Prostate gland (tissue), 2 donors: ENCODE data around the gene NOS1AP. TPM values are rescaled to one million over a fixed set of nuclear protein-coding genes. Genes with fewer than 3 reads are reported as not detected.

Source experiments
- DNase-seq: peaks from one replicate; pipeline ENCODE4 v3.0.0-alpha.2; 2019; ENCODE audit warnings: low spot score
- H3K27ac ChIP-seq, 2 donors: fragments of 200-600 bp; sonication (generic); 2 replicates each; pipeline ENCODE4 v1.5.1; 2017 to 2019
- H3K27me3 ChIP-seq: fragments of 200-600 bp; sonication (generic); replicated peaks from 2 replicates; pipeline ENCODE4 v1.5.1; 2019; ENCODE audit not compliant: insufficient read depth
- H3K36me3 ChIP-seq, 2 donors: fragments of 200-600 bp; sonication (generic); 1 replicate in 1 of 2; 2 replicates in 1 of 2; pipeline versions ENCODE4 v1.5.1 to v1.8.1; 2017 to 2019
- H3K4me1 ChIP-seq: fragments of 200-600 bp; sonication (generic); replicated peaks from 2 replicates; pipeline ENCODE4 v1.5.1; 2019
- H3K4me3 ChIP-seq, 2 donors: fragments of 200-600 bp; sonication (generic); 2 replicates each; pipeline ENCODE4 v1.5.1; 2017 to 2019
- H3K9me3 ChIP-seq: fragments of 200-600 bp; sonication (generic); 2 replicates; pipeline ENCODE4 v1.5.1; 2017
- POLR2A ChIP-seq: fragments of 450-650 bp; IDR thresholded peaks from one replicate; pipeline ENCODE4 v1.6.1; 2016; ENCODE audit warnings: antibody characterized with exemption, mild to moderate bottlenecking
- POLR2AphosphoS5 ChIP-seq: sonication (generic); formaldehyde crosslinking; IDR thresholded peaks from one replicate; pipeline ENCODE4 v1.6.1; 2017; ENCODE audit warnings: antibody characterized with exemption
- WGBS: methylation state at CpG from one replicate; pipeline ENCODE4 v1.1.5; 2018; 5-methylcytosine and 5-hydroxymethylcytosine counted together
- intact Hi-C: fragments of 100-400 bp; cut with DNase I; formaldehyde crosslinking; loops from one replicate; pipeline ENCODE4 v1.14.2; 2022
- total RNA-seq, 2 donors: library from RNA; depleted of rRNA; stranded (reverse); fragments of >200 nt; gene quantifications; one replicate each; pipeline ENCODE4 v1.1.0, GENCODE V29; 2016
- TF ChIP-seq, protein P1 (sequence below), 4 experiments: fragments of 200-600 bp in 2 of 4; fragments of 450-650 bp in 2 of 4; sonication (generic) in 2 of 4; IDR thresholded peaks; 1 replicate in 3 of 4; 2 replicates in 1 of 4; pipeline ENCODE4 v1.5.1; 2016 to 2019; ENCODE audit warnings: antibody characterized with exemption in 4 of 4, mild to moderate bottlenecking in 2 of 4, moderate library complexity in 2 of 4

The NOS1AP gene
- total RNA-seq, 2 donors from 2014 or later: 9.9 to 11.0 TPM

DNA sequence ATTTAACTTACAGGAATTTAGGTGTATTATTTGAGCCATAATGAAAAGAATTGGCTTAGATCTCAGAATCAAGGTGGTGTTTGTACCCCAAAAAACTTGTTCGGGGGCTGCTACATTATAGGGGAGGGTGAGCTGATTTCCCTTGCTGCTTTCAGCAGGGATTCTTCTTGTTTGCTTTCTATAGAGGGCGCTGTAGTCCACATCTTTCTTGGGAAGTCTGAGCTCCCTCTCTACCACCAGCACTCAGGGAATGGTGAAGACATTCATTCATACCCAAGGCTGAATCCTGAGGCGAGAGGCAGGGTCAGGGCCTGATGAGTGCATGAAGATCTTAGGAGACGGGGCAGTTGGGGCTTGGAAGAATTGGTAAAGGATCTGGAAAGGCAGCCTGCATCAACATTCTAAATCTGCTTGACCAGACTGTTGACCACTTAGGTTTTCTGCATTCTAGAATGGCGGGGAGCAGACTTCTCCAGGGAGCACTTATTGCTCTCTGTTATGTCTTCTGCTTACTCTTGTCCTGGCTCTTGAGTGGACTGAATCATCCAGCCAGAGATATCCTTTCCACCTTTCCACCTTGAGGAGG is 288.3 kb downstream of the NOS1AP start:
- no peak for DNase-seq
- 53% methylated on average over 5 of the region's 5 CpGs for WGBS
- H3K4me1 ChIP-seq: no peaks in the 10 kb centered on the region

DNA sequence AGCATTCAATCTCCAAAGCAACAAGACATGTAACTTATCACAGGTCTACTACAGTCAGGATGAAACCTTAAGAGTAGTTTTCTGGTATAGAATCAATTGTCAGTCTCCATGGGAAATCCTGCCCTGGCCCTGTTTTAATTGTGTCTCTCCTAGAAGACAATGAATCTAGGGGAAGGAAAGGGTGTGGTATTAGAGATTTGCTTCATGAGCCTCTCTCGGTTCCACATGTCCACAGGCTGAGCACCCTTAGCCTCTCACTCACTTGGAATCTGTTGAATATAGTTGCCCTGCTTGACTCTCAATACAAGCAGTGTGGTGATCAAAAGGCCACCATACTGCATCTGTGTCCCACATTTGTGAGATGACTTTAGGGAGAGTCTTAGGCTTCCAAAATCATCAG is 289.4 kb downstream of the NOS1AP start:
- no peaks in the 10 kb centered on the region for H3K9me3 ChIP-seq
- H3K36me3 ChIP-seq: no peaks in the 10 kb centered on the region
- no peak for TF ChIP-seq POLR2AphosphoS5
- no peak for TF ChIP-seq POLR2A
- TF ChIP-seq, protein P1, sequence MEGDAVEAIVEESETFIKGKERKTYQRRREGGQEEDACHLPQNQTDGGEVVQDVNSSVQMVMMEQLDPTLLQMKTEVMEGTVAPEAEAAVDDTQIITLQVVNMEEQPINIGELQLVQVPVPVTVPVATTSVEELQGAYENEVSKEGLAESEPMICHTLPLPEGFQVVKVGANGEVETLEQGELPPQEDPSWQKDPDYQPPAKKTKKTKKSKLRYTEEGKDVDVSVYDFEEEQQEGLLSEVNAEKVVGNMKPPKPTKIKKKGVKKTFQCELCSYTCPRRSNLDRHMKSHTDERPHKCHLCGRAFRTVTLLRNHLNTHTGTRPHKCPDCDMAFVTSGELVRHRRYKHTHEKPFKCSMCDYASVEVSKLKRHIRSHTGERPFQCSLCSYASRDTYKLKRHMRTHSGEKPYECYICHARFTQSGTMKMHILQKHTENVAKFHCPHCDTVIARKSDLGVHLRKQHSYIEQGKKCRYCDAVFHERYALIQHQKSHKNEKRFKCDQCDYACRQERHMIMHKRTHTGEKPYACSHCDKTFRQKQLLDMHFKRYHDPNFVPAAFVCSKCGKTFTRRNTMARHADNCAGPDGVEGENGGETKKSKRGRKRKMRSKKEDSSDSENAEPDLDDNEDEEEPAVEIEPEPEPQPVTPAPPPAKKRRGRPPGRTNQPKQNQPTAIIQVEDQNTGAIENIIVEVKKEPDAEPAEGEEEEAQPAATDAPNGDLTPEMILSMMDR (IDR thresholded peaks at IDR 0.05): no peak
- 67% methylated on average over 1 of the region's 1 CpG for WGBS
- H3K4me3 ChIP-seq: no peak overlapping the region
- no peak for DNase-seq
- H3K27ac ChIP-seq: no peak overlapping the region
- H3K4me1 ChIP-seq: no peaks in the 10 kb centered on the region
- intact Hi-C loops: loop anchor here (10.0 kb wide), 1 partner anchor 946 kb away; no protein-coding TSS in a partner anchor
- no peaks in the 10 kb centered on the region for H3K27me3 ChIP-seq

More for the DNA sequence above, 288.3 kb downstream of the NOS1AP start:
- intact Hi-C loops: loop anchor here (10.0 kb wide), 1 partner anchor 947 kb away; no protein-coding TSS in a partner anchor
- no peak overlapping the region for H3K4me3 ChIP-seq
- H3K9me3 ChIP-seq: no peaks in the 10 kb centered on the region
- no peaks in the 10 kb centered on the region for H3K36me3 ChIP-seq
- no peaks in the 10 kb centered on the region for H3K27me3 ChIP-seq
- no peak for TF ChIP-seq POLR2AphosphoS5
- TF ChIP-seq, protein P1 (IDR thresholded peaks at IDR 0.05): peak in 1 of 4 experiments; percentile 43
- no peak overlapping the region for H3K27ac ChIP-seq

DNA sequence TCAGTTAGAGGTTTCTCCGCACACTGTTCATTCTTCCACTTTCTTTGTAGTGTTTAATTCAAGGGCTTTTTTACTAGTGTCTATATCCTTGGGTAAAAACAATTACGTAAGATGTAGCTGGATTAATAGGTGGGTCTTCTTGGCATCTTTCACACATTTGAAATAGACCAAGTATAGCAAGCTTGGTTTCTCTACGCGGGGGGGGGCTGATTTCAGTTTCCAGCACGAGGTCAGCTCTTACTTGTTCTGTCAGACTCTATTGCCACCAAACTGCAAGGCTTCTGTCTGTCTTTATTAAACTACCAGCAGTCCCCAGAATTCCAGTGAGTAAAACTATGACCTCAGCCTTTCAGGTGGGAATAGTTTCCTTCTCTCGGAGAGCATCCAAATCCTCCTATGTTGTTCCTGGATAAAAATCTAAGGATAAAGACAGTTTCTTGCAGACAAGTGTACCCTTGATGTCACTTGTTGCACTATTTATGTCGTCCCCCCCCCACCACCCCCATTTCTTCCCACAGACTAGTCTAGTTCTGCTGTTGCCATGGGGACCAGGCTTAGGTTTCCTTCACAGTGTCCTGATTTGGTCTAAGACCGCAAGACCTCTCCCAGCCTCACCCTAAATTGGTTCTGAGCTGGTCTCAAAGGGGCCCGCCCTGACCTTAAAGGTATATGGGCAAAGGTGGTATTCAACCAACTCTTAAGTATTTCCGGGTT is 290.2 kb downstream of the NOS1AP start:
- H3K27me3 ChIP-seq: no peaks in the 10 kb centered on the region
- H3K36me3 ChIP-seq: no peaks in the 10 kb centered on the region
- intact Hi-C loops: loop anchor here (10.0 kb wide), 1 partner anchor 945 kb away; no protein-coding TSS in a partner anchor
- 85% methylated on average over 10 of the region's 10 CpGs for WGBS
- no peaks in the 10 kb centered on the region for H3K4me1 ChIP-seq
- no peaks in the 10 kb centered on the region for H3K9me3 ChIP-seq
- no peak for DNase-seq
- no peak overlapping the region for H3K4me3 ChIP-seq
- no peak for TF ChIP-seq POLR2AphosphoS5
- TF ChIP-seq, protein P1 (IDR thresholded peaks at IDR 0.05): no peak
- TF ChIP-seq POLR2A: no peak
- no peak overlapping the region for H3K27ac ChIP-seq

DNA sequence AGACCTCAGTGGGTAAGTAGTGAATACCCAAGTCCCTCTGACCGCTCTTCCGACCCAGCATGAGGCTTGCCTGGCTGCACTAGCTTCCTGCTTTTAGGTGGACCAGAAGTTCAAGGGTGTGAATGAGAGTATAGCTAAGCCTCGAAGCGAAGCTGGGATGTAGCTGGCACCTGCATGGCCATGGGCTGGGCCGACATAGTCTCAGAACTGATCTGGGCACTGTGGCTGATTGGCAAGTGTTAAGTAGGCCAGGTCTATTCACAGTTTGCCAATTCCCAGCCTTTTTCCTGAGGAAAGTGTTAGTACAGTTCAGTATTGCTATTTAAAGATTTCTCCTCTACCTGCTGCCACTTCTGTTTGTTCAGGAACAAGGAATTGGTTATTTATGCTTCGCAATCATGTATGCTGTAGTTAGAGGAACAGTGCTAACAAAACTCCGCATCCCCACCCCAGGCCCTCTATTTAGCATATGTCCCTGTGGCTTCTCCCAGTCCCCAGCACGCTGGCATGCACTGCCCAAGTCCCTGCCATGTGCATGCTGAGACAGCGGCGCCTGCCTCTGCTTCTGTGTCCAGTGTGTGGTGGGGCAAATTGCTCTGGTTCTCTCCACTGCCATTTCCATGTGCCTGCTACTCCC is 290.9 kb downstream of the NOS1AP start:
- DNase-seq: no peak
- no peak overlapping the region for H3K27ac ChIP-seq
- no peaks in the 10 kb centered on the region for H3K36me3 ChIP-seq
- intact Hi-C loops: no loop called here
- TF ChIP-seq, protein P1 (IDR thresholded peaks at IDR 0.05): no peak
- TF ChIP-seq POLR2AphosphoS5 (no peak), POLR2A (no peak)
- WGBS: 96% methylated on average over 10 of the region's 10 CpGs
- no peaks in the 10 kb centered on the region for H3K27me3 ChIP-seq
- no peak overlapping the region for H3K4me3 ChIP-seq
- no peaks in the 10 kb centered on the region for H3K4me1 ChIP-seq
- H3K9me3 ChIP-seq: no peaks in the 10 kb centered on the region
